Activated naive CD8-positive, alpha-beta T cell treated with anti-CD3 and anti-CD28 coated beads, Interleukin-2, amount 50 U/mL, for 24 hours (primary cell): ENCODE data around the gene ROBO4.

Experiments used
- ATAC-seq: fragments of 150-1000 bp; cut with Tn5 transposase; one replicate; pipeline ENCODE4 v1.10.0; 2021
- DNase-seq: peaks from one replicate; pipeline ENCODE4 v3.0.0; 2021
- H3K27ac Mint-ChIP-seq: one replicate; pipeline ENCODE4 v1.8.0; 2021; ENCODE audit warnings: mild to moderate bottlenecking, mixed read lengths
- H3K27me3 Mint-ChIP-seq: one replicate; pipeline ENCODE4 v1.8.0; 2021; ENCODE audit warnings: mixed read lengths
- H3K36me3 Mint-ChIP-seq: one replicate; pipeline ENCODE4 v1.8.0; 2021; ENCODE audit warnings: low read depth, mixed read lengths
- H3K4me1 Mint-ChIP-seq: one replicate; pipeline ENCODE4 v1.8.0; 2021; ENCODE audit warnings: mixed read lengths
- H3K4me3 Mint-ChIP-seq: one replicate; pipeline ENCODE4 v1.8.0; 2021; ENCODE audit warnings: mild to moderate bottlenecking, moderate library complexity, mixed read lengths
- H3K9me3 Mint-ChIP-seq: one replicate; pipeline ENCODE4 v1.8.0; 2021; ENCODE audit warnings: mixed read lengths

The ROBO4 gene

GRCh38 chr11:124875943-124876817 is 21.5 kb downstream of the ROBO4 start:
- no peaks in the 10 kb centered on the region for H3K9me3 Mint-ChIP-seq
- ATAC-seq (peak; percentile 86), DNase-seq (peak; percentile 81)
- peak overlapping the region; percentile 77 for H3K27ac Mint-ChIP-seq
- peaks cover 14% of the 10 kb centered on the region for H3K4me1 Mint-ChIP-seq
- peaks cover 32% of the 10 kb centered on the region for H3K27me3 Mint-ChIP-seq
- no peaks in the 10 kb centered on the region for H3K36me3 Mint-ChIP-seq
- peak overlapping the region; percentile 81 for H3K4me3 Mint-ChIP-seq

- Mint-ChIP-seq H3K27me3 (peaks cover 35% of the 10 kb centered on the region), H3K36me3 (no peaks in the 10 kb centered on the region), H3K4me3 (peak overlapping the region; percentile 36), H3K4me1 (peaks cover 14% of the 10 kb centered on the region), H3K9me3 (no peaks in the 10 kb centered on the region), H3K27ac (peak overlapping the region; percentile 11)
- DNase-seq (no peak), ATAC-seq (no peak)
These were observed 22.3 kb downstream of the ROBO4 start for GRCh38 chr11:124875401-124875800.

GRCh38 chr11:124874571-124875255 is 23.0 kb downstream of the ROBO4 start:
- DNase-seq (no peak), ATAC-seq (no peak)
- H3K27me3 Mint-ChIP-seq: peaks cover 42% of the 10 kb centered on the region
- no peak overlapping the region for H3K27ac Mint-ChIP-seq
- peaks cover 14% of the 10 kb centered on the region for H3K4me1 Mint-ChIP-seq
- H3K36me3 Mint-ChIP-seq: no peaks in the 10 kb centered on the region
- no peaks in the 10 kb centered on the region for H3K9me3 Mint-ChIP-seq
- H3K4me3 Mint-ChIP-seq: no peak overlapping the region

GRCh38 chr11:124873951-124874350 is 23.7 kb downstream of the ROBO4 start:
- no peaks in the 10 kb centered on the region for H3K9me3 Mint-ChIP-seq
- no peak overlapping the region for H3K27ac Mint-ChIP-seq
- ATAC-seq (no peak), DNase-seq (no peak)
- no peak overlapping the region for H3K4me3 Mint-ChIP-seq
- no peaks in the 10 kb centered on the region for H3K36me3 Mint-ChIP-seq
- peaks cover 17% of the 10 kb centered on the region for H3K4me1 Mint-ChIP-seq
- peaks cover 50% of the 10 kb centered on the region for H3K27me3 Mint-ChIP-seq

GRCh38 chr11:124872741-124873140 is 24.9 kb downstream of the ROBO4 start:
- no peaks in the 10 kb centered on the region for H3K36me3 Mint-ChIP-seq

GRCh38 chr11:124872280-124872679 is 25.4 kb downstream of the ROBO4 start:
- Mint-ChIP-seq H3K9me3 (no peaks in the 10 kb centered on the region), H3K27me3 (peaks cover 67% of the 10 kb centered on the region), H3K27ac (no peak overlapping the region), H3K4me1 (peaks cover 18% of the 10 kb centered on the region), H3K36me3 (no peaks in the 10 kb centered on the region), H3K4me3 (no peak overlapping the region)
- no peak for ATAC-seq
- no peak for DNase-seq

More at GRCh38 chr11:124872741-124873140, 24.9 kb downstream of the ROBO4 start:
- Mint-ChIP-seq H3K27me3 (peaks cover 62% of the 10 kb centered on the region), H3K4me1 (peaks cover 19% of the 10 kb centered on the region), H3K4me3 (no peak overlapping the region), H3K27ac (no peak overlapping the region), H3K9me3 (no peaks in the 10 kb centered on the region)
- ATAC-seq (no peak), DNase-seq (no peak)

GRCh38 chr11:124870430-124870829 is 27.2 kb downstream of the ROBO4 start:
- Mint-ChIP-seq H3K4me3 (no peak overlapping the region), H3K36me3 (no peaks in the 10 kb centered on the region), H3K27ac (no peak overlapping the region), H3K9me3 (no peaks in the 10 kb centered on the region), H3K4me1 (peaks cover 24% of the 10 kb centered on the region), H3K27me3 (peaks cover 80% of the 10 kb centered on the region)
- DNase-seq: no peak
- no peak for ATAC-seq

GRCh38 chr11:124869856-124870387 is 27.7 kb downstream of the ROBO4 start:
- Mint-ChIP-seq H3K36me3 (no peaks in the 10 kb centered on the region), H3K27me3 (peaks cover 79% of the 10 kb centered on the region), H3K9me3 (no peaks in the 10 kb centered on the region), H3K4me1 (peaks cover 24% of the 10 kb centered on the region), H3K4me3 (no peak overlapping the region), H3K27ac (no peak overlapping the region)
- ATAC-seq (no peak), DNase-seq (no peak)

GRCh38 chr11:124869331-124869730 is 28.3 kb downstream of the ROBO4 start:
- no peak for DNase-seq
- H3K4me3 Mint-ChIP-seq: peak overlapping the region; percentile 45
- no peaks in the 10 kb centered on the region for H3K36me3 Mint-ChIP-seq
- no peak for ATAC-seq
- H3K27me3 Mint-ChIP-seq: peaks cover 79% of the 10 kb centered on the region
- H3K4me1 Mint-ChIP-seq: peaks cover 25% of the 10 kb centered on the region
- no peak overlapping the region for H3K27ac Mint-ChIP-seq
- no peaks in the 10 kb centered on the region for H3K9me3 Mint-ChIP-seq

GRCh38 chr11:124868331-124869274 is 29.1 kb downstream of the ROBO4 start:
- DNase-seq (no peak), ATAC-seq (no peak)
- Mint-ChIP-seq H3K4me3 (no peak overlapping the region), H3K27me3 (peaks cover 87% of the 10 kb centered on the region), H3K27ac (no peak overlapping the region), H3K4me1 (peaks cover 28% of the 10 kb centered on the region), H3K36me3 (no peaks in the 10 kb centered on the region), H3K9me3 (no peaks in the 10 kb centered on the region)

GRCh38 chr11:124867700-124868099 is 30.0 kb downstream of the ROBO4 start:
- DNase-seq (peak; percentile 23), ATAC-seq (peak; percentile 35)
- H3K27ac Mint-ChIP-seq: no peak overlapping the region
- H3K27me3 Mint-ChIP-seq: peaks cover 87% of the 10 kb centered on the region
- H3K4me1 Mint-ChIP-seq: peaks cover 33% of the 10 kb centered on the region
- no peaks in the 10 kb centered on the region for H3K9me3 Mint-ChIP-seq
- no peak overlapping the region for H3K4me3 Mint-ChIP-seq
- no peaks in the 10 kb centered on the region for H3K36me3 Mint-ChIP-seq

- peak overlapping the region; percentile 14 for H3K4me3 Mint-ChIP-seq
These were observed 31.5 kb downstream of the ROBO4 start for GRCh38 chr11:124865902-124866851.

GRCh38 chr11:124865181-124865901 is 32.3 kb downstream of the ROBO4 start, which contains the start of gene ROBO3:
Gene ROBO3 (plus strand): TSS chr11:124865432. CDS start chr11:124865578, 146 bp downstream.
- H3K4me1 Mint-ChIP-seq: peaks cover 33% of the 10 kb centered on the region
- ATAC-seq (no peak), DNase-seq (no peak)
- peaks cover 88% of the 10 kb centered on the region for H3K27me3 Mint-ChIP-seq
- H3K4me3 Mint-ChIP-seq: peak within 1 kb of the TSS; percentile 14
- H3K9me3 Mint-ChIP-seq: no peaks in the 10 kb centered on the region
- no peaks in the 10 kb centered on the region for H3K36me3 Mint-ChIP-seq
- no peak within 1 kb of the TSS for H3K27ac Mint-ChIP-seq

More at GRCh38 chr11:124865902-124866851, 31.5 kb downstream of the ROBO4 start:
- DNase-seq (peak; percentile 70), ATAC-seq (peak; percentile 39)
- Mint-ChIP-seq H3K27ac (no peak overlapping the region), H3K36me3 (no peaks in the 10 kb centered on the region), H3K27me3 (peaks cover 90% of the 10 kb centered on the region), H3K9me3 (no peaks in the 10 kb centered on the region), H3K4me1 (peaks cover 33% of the 10 kb centered on the region)
